Measurements from ENCODE around the gene MMAA.
"Not testable (repeated sequence)": the region's sequence is repeated elsewhere in the genome, so short reads cannot be mapped to it uniquely, and the experiment has no call there.

MMAA gene

GRCh38 chr4:145635117-145635516, 15.9 kb downstream of the MMAA start:
- Histone ChIP-seq H3K36me3 (ENCODE audit: control insufficient read depth in 1 of 2, insufficient read depth in 2 of 2, low read length in 2 of 2) (peaks cover 5 to 8% of the 10 kb centered on the region in 2 donors), H3K4me3 (ENCODE audit: low read depth in 1 of 2, low read length in 2 of 2) (no peak overlapping the region), H3K27me3 (ENCODE audit: control insufficient read depth in 1 of 2, insufficient read depth in 2 of 2, low read length in 2 of 2) (no peaks in the 10 kb centered on the region), H3K9me3 (ENCODE audit: control insufficient read depth in 1 of 2, low read length in 2 of 2) (no peaks in the 10 kb centered on the region), H3K9ac (ENCODE audit: low read depth in 1 of 2, low read length in 2 of 2) (no peak overlapping the region), H3K4me1 (ENCODE audit: control insufficient read depth in 1 of 2, insufficient read depth in 2 of 2, low read length in 2 of 2) (no peaks in the 10 kb centered on the region), H3K27ac (ENCODE audit: low read depth, low read length) (no peak overlapping the region)

GRCh38 chr4:145635630-145636029, 16.4 kb downstream of the MMAA start:
- Histone ChIP-seq H3K9ac (ENCODE audit: low read depth in 1 of 2, low read length in 2 of 2) (no peak overlapping the region), H3K9me3 (ENCODE audit: control insufficient read depth in 1 of 2, low read length in 2 of 2) (no peaks in the 10 kb centered on the region), H3K4me3 (ENCODE audit: low read depth in 1 of 2, low read length in 2 of 2) (no peak overlapping the region), H3K36me3 (ENCODE audit: control insufficient read depth in 1 of 2, insufficient read depth in 2 of 2, low read length in 2 of 2) (peaks cover 5 to 8% of the 10 kb centered on the region in 2 donors), H3K27me3 (ENCODE audit: control insufficient read depth in 1 of 2, insufficient read depth in 2 of 2, low read length in 2 of 2) (no peaks in the 10 kb centered on the region), H3K27ac (ENCODE audit: low read depth, low read length) (no peak overlapping the region), H3K4me1 (ENCODE audit: control insufficient read depth in 1 of 2, insufficient read depth in 2 of 2, low read length in 2 of 2) (no peaks in the 10 kb centered on the region)

GRCh38 chr4:145639186-145639698, 20.1 kb downstream of the MMAA start:
- Histone ChIP-seq H3K36me3 (ENCODE audit: control insufficient read depth in 1 of 2, insufficient read depth in 2 of 2, low read length in 2 of 2) (peaks cover 16 to 20% of the 10 kb centered on the region in 2 donors), H3K9ac (ENCODE audit: low read depth in 1 of 2, low read length in 2 of 2) (no peak overlapping the region), H3K27ac (ENCODE audit: low read depth, low read length) (no peak overlapping the region), H3K4me1 (ENCODE audit: control insufficient read depth in 1 of 2, insufficient read depth in 2 of 2, low read length in 2 of 2) (no peaks in the 10 kb centered on the region), H3K27me3 (ENCODE audit: control insufficient read depth in 1 of 2, insufficient read depth in 2 of 2, low read length in 2 of 2) (no peaks in the 10 kb centered on the region), H3K9me3 (ENCODE audit: control insufficient read depth in 1 of 2, low read length in 2 of 2) (no peaks in the 10 kb centered on the region), H3K4me3 (ENCODE audit: low read depth in 1 of 2, low read length in 2 of 2) (no peak overlapping the region)

- H3K9me3 ChIP-seq (ENCODE audit: control insufficient read depth in 1 of 2, low read length in 2 of 2); H3K4me1 ChIP-seq (ENCODE audit: control insufficient read depth in 1 of 2, insufficient read depth in 2 of 2, low read length in 2 of 2); H3K27ac ChIP-seq (ENCODE audit: low read depth, low read length); H3K27me3 ChIP-seq (ENCODE audit: control insufficient read depth in 1 of 2, insufficient read depth in 2 of 2, low read length in 2 of 2); H3K9ac ChIP-seq (ENCODE audit: low read depth in 1 of 2, low read length in 2 of 2); H3K4me3 ChIP-seq (ENCODE audit: low read depth in 1 of 2, low read length in 2 of 2): not testable (repeated sequence)
- H3K36me3 ChIP-seq (ENCODE audit: control insufficient read depth in 1 of 2, insufficient read depth in 2 of 2, low read length in 2 of 2), result peaks cover 16 to 19% of the 10 kb centered on the region in 2 donors
Observed at GRCh38 chr4:145640236-145640635, 21.1 kb downstream of the MMAA start.

- Histone ChIP-seq H3K36me3 (ENCODE audit: control insufficient read depth in 1 of 2, insufficient read depth in 2 of 2, low read length in 2 of 2) (peaks cover 20 to 37% of the 10 kb centered on the region in 2 donors), H3K27ac (ENCODE audit: low read depth, low read length) (no peak overlapping the region), H3K4me3 (ENCODE audit: low read depth in 1 of 2, low read length in 2 of 2) (no peak overlapping the region), H3K9me3 (ENCODE audit: control insufficient read depth in 1 of 2, low read length in 2 of 2) (no peaks in the 10 kb centered on the region), H3K27me3 (ENCODE audit: control insufficient read depth in 1 of 2, insufficient read depth in 2 of 2, low read length in 2 of 2) (no peaks in the 10 kb centered on the region), H3K9ac (ENCODE audit: low read depth in 1 of 2, low read length in 2 of 2) (no peak overlapping the region), H3K4me1 (ENCODE audit: control insufficient read depth in 1 of 2, insufficient read depth in 2 of 2, low read length in 2 of 2) (no peaks in the 10 kb centered on the region)
Observed at GRCh38 chr4:145643295-145643694, 24.1 kb downstream of the MMAA start.

GRCh38 chr4:145644699-145645098, 25.5 kb downstream of the MMAA start:
- Histone ChIP-seq H3K9ac (ENCODE audit: low read depth in 1 of 2, low read length in 2 of 2) (no peak overlapping the region), H3K27me3 (ENCODE audit: control insufficient read depth in 1 of 2, insufficient read depth in 2 of 2, low read length in 2 of 2) (no peaks in the 10 kb centered on the region), H3K4me1 (ENCODE audit: control insufficient read depth in 1 of 2, insufficient read depth in 2 of 2, low read length in 2 of 2) (no peaks in the 10 kb centered on the region), H3K27ac (ENCODE audit: low read depth, low read length) (no peak overlapping the region), H3K9me3 (ENCODE audit: control insufficient read depth in 1 of 2, low read length in 2 of 2) (no peaks in the 10 kb centered on the region), H3K4me3 (ENCODE audit: low read depth in 1 of 2, low read length in 2 of 2) (no peak overlapping the region), H3K36me3 (ENCODE audit: control insufficient read depth in 1 of 2, insufficient read depth in 2 of 2, low read length in 2 of 2) (peaks cover 15 to 39% of the 10 kb centered on the region in 2 donors)

GRCh38 chr4:145656156-145656555, 37.0 kb downstream of the MMAA start:
- Histone ChIP-seq H3K9me3 (ENCODE audit: control insufficient read depth in 1 of 2, low read length in 2 of 2) (no peaks in the 10 kb centered on the region), H3K27me3 (ENCODE audit: control insufficient read depth in 1 of 2, insufficient read depth in 2 of 2, low read length in 2 of 2) (no peaks in the 10 kb centered on the region), H3K36me3 (ENCODE audit: control insufficient read depth in 1 of 2, insufficient read depth in 2 of 2, low read length in 2 of 2) (peaks cover 19 to 40% of the 10 kb centered on the region in 2 donors), H3K9ac (ENCODE audit: low read depth in 1 of 2, low read length in 2 of 2) (no peak overlapping the region), H3K27ac (ENCODE audit: low read depth, low read length) (no peak overlapping the region), H3K4me1 (ENCODE audit: control insufficient read depth in 1 of 2, insufficient read depth in 2 of 2, low read length in 2 of 2) (no peaks in the 10 kb centered on the region), H3K4me3 (ENCODE audit: low read depth in 1 of 2, low read length in 2 of 2) (no peak overlapping the region)

GRCh38 chr4:145660064-145660463, 40.9 kb downstream of the MMAA start:
- Histone ChIP-seq H3K9me3 (ENCODE audit: control insufficient read depth in 1 of 2, low read length in 2 of 2) (no peaks in the 10 kb centered on the region), H3K9ac (ENCODE audit: low read depth in 1 of 2, low read length in 2 of 2) (no peak overlapping the region), H3K4me1 (ENCODE audit: control insufficient read depth in 1 of 2, insufficient read depth in 2 of 2, low read length in 2 of 2) (no peaks in the 10 kb centered on the region), H3K36me3 (ENCODE audit: control insufficient read depth in 1 of 2, insufficient read depth in 2 of 2, low read length in 2 of 2) (peaks cover 14 to 19% of the 10 kb centered on the region in 2 donors), H3K27me3 (ENCODE audit: control insufficient read depth in 1 of 2, insufficient read depth in 2 of 2, low read length in 2 of 2) (no peaks in the 10 kb centered on the region), H3K27ac (ENCODE audit: low read depth, low read length) (no peak overlapping the region), H3K4me3 (ENCODE audit: low read depth in 1 of 2, low read length in 2 of 2) (no peak overlapping the region)

- Histone ChIP-seq H3K9me3 (ENCODE audit: control insufficient read depth in 1 of 2, low read length in 2 of 2) (no peaks in the 10 kb centered on the region), H3K27me3 (ENCODE audit: control insufficient read depth in 1 of 2, insufficient read depth in 2 of 2, low read length in 2 of 2) (no peaks in the 10 kb centered on the region), H3K36me3 (ENCODE audit: control insufficient read depth in 1 of 2, insufficient read depth in 2 of 2, low read length in 2 of 2) (peaks cover 0 to 6% of the 10 kb centered on the region in 2 donors), H3K27ac (ENCODE audit: low read depth, low read length) (no peak overlapping the region), H3K9ac (ENCODE audit: low read depth in 1 of 2, low read length in 2 of 2) (no peak overlapping the region), H3K4me3 (ENCODE audit: low read depth in 1 of 2, low read length in 2 of 2) (no peak overlapping the region), H3K4me1 (ENCODE audit: control insufficient read depth in 1 of 2, insufficient read depth in 2 of 2, low read length in 2 of 2) (no peaks in the 10 kb centered on the region)
Observed at GRCh38 chr4:145663194-145663593, 44.0 kb downstream of the MMAA start.

- no peaks in the 10 kb centered on the region for H3K36me3 ChIP-seq (ENCODE audit: control insufficient read depth in 1 of 2, insufficient read depth in 2 of 2, low read length in 2 of 2)
- no peak overlapping the region for H3K9ac ChIP-seq (ENCODE audit: low read depth in 1 of 2, low read length in 2 of 2)
- H3K27me3 ChIP-seq (ENCODE audit: control insufficient read depth in 1 of 2, insufficient read depth in 2 of 2, low read length in 2 of 2), result no peaks in the 10 kb centered on the region
- no peak overlapping the region for H3K27ac ChIP-seq (ENCODE audit: low read depth, low read length)
- H3K4me1 ChIP-seq (ENCODE audit: control insufficient read depth in 1 of 2, insufficient read depth in 2 of 2, low read length in 2 of 2), result no peaks in the 10 kb centered on the region
- no peak overlapping the region for H3K4me3 ChIP-seq (ENCODE audit: low read depth in 1 of 2, low read length in 2 of 2)
- H3K9me3 ChIP-seq (ENCODE audit: control insufficient read depth in 1 of 2, low read length in 2 of 2), result no peaks in the 10 kb centered on the region
Observed at GRCh38 chr4:145665773-145666172, 46.6 kb downstream of the MMAA start.

- no peaks in the 10 kb centered on the region for H3K36me3 ChIP-seq (ENCODE audit: control insufficient read depth in 1 of 2, insufficient read depth in 2 of 2, low read length in 2 of 2)
- no peak overlapping the region for H3K4me3 ChIP-seq (ENCODE audit: low read depth in 1 of 2, low read length in 2 of 2)
Observed at GRCh38 chr4:145670422-145670821, 51.2 kb downstream of the MMAA start.

More at GRCh38 chr4:145670422-145670821, 51.2 kb downstream of the MMAA start:
- Histone ChIP-seq H3K9ac (ENCODE audit: low read depth in 1 of 2, low read length in 2 of 2) (no peak overlapping the region), H3K27me3 (ENCODE audit: control insufficient read depth in 1 of 2, insufficient read depth in 2 of 2, low read length in 2 of 2) (no peaks in the 10 kb centered on the region), H3K27ac (ENCODE audit: low read depth, low read length) (no peak overlapping the region), H3K4me1 (ENCODE audit: control insufficient read depth in 1 of 2, insufficient read depth in 2 of 2, low read length in 2 of 2) (no peaks in the 10 kb centered on the region), H3K9me3 (ENCODE audit: control insufficient read depth in 1 of 2, low read length in 2 of 2) (no peaks in the 10 kb centered on the region)
